Measurements from ENCODE around the gene AAMDC. TPM values are rescaled to one million over a fixed set of nuclear protein-coding genes. Genes with fewer than 3 reads are reported as not detected.

The AAMDC gene
- total RNA-seq, 1 experiment from 2014 or later: 20.7 TPM

DNA sequence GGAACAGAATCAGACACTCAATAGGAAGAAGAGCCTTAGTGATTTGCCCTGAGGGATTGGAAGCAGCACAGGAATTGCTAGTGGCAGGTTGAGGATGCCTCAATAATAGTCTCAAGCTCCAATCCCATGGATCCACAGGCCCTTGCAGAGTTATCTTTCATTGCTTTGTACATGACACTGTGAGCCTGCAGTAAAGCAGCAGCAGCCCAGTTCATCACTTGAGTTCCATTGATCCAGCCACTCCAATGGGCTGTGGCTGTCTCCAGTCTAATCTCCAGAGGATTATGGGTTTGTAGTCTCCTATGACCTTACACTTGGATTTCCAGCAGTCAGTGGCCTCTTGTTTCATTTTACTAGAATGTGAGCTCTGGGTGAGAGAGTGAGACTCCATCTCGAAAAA lies 45.4 kb downstream of the AAMDC start:
- H3K23ac ChIP-seq (ENCODE audit: insufficient read length, low read depth, low read length): no peak overlapping the region
- H3K27me3 Mint-ChIP-seq (ENCODE audit: low read depth): no peaks in the 10 kb centered on the region
- no peak overlapping the region for H3K18ac ChIP-seq (ENCODE audit: insufficient read length, low read depth, low read length)
- TF ChIP-seq, protein P1, sequence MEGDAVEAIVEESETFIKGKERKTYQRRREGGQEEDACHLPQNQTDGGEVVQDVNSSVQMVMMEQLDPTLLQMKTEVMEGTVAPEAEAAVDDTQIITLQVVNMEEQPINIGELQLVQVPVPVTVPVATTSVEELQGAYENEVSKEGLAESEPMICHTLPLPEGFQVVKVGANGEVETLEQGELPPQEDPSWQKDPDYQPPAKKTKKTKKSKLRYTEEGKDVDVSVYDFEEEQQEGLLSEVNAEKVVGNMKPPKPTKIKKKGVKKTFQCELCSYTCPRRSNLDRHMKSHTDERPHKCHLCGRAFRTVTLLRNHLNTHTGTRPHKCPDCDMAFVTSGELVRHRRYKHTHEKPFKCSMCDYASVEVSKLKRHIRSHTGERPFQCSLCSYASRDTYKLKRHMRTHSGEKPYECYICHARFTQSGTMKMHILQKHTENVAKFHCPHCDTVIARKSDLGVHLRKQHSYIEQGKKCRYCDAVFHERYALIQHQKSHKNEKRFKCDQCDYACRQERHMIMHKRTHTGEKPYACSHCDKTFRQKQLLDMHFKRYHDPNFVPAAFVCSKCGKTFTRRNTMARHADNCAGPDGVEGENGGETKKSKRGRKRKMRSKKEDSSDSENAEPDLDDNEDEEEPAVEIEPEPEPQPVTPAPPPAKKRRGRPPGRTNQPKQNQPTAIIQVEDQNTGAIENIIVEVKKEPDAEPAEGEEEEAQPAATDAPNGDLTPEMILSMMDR (conservative IDR thresholded peaks at IDR 0.05): no peak
- H3K14ac ChIP-seq (ENCODE audit: insufficient read depth, low read length): no peak overlapping the region
- H2BK12ac ChIP-seq (ENCODE audit: insufficient read length, low read depth, low read length): no peak overlapping the region
- no peak overlapping the region for H2BK120ac ChIP-seq (ENCODE audit: low read depth, low read length, poor library complexity, severe bottlenecking)
- no peak overlapping the region for H2BK20ac ChIP-seq (ENCODE audit: low read depth, low read length, poor library complexity, severe bottlenecking)
- no peaks in the 10 kb centered on the region for H3K79me2 ChIP-seq (ENCODE audit: insufficient read depth, low read length)
- no peaks in the 10 kb centered on the region for H3K9me3 ChIP-seq (ENCODE audit: control insufficient read depth, low read depth, low read length)
- H3K4me3 Mint-ChIP-seq: no peak overlapping the region
- DNase-seq: no peak
- no CpG with 5 or more reads among the region's 1 CpG for WGBS (ENCODE audit: extremely low coverage, insufficient read length, low lambda C conversion rate)
- no peaks in the 10 kb centered on the region for H4K20me1 ChIP-seq (ENCODE audit: control insufficient read depth, insufficient read depth, insufficient read length)
- no peak overlapping the region for H4K8ac ChIP-seq (replicated peaks; ENCODE audit: insufficient read length, low read depth, low read length)
- no peak overlapping the region for H2BK15ac ChIP-seq (ENCODE audit: low read depth, low read length)
- no peaks in the 10 kb centered on the region for H3K23me2 ChIP-seq (ENCODE audit: insufficient read length, low read depth, low read length, poor library complexity, severe bottlenecking)
- H3K79me1 ChIP-seq (ENCODE audit: insufficient read depth, low read depth, low read length, poor library complexity, severe bottlenecking): no peaks in the 10 kb centered on the region
- no peaks in the 10 kb centered on the region for H3K9me3 Mint-ChIP-seq
- peaks cover 5 to 11% (median 7%) of the 10 kb centered on the region in 3 experiments; a peak in 5 of 7 replicates for H3K36me3 Mint-ChIP-seq (ENCODE audit: insufficient read depth in 1 of 3, low read depth in 3 of 3)
- no peaks in the 10 kb centered on the region for H3K27me3 ChIP-seq (ENCODE audit: insufficient read depth, low read length)
- no peak overlapping the region for H2AFZ ChIP-seq (ENCODE audit: low read length)
- H4K5ac ChIP-seq (ENCODE audit: insufficient read length, low read depth, low read length): no peak overlapping the region
- H3K4me1 ChIP-seq (ENCODE audit: insufficient read depth, low read length): no peaks in the 10 kb centered on the region
- no peak overlapping the region for H3K9ac ChIP-seq (ENCODE audit: extremely low read depth, insufficient read length, low read length)
- H2BK5ac ChIP-seq (ENCODE audit: insufficient read length, low read length): no peak overlapping the region
- H3K27ac ChIP-seq (ENCODE audit: insufficient read length, low read depth, low read length): no peak overlapping the region
- no peaks in the 10 kb centered on the region; a peak in 1 of 4 replicates for H3K4me1 Mint-ChIP-seq
- H2AK5ac ChIP-seq (ENCODE audit: insufficient read length, low read length): no peak overlapping the region
- no peak overlapping the region for H3K56ac ChIP-seq (ENCODE audit: insufficient read length, low read depth, low read length)
- no peak overlapping the region for H3K4ac ChIP-seq (ENCODE audit: low read depth, low read length)
- no peak overlapping the region for H3K27ac Mint-ChIP-seq
- H3K4me2 ChIP-seq (ENCODE audit: insufficient read depth, insufficient read length, low read length): no peak overlapping the region
- H4K91ac ChIP-seq (ENCODE audit: insufficient read length, low read depth, low read length): no peak overlapping the region
- no peak overlapping the region for H3T11ph ChIP-seq (ENCODE audit: low read length)

Measured in H9 (cell line).